Caco-2 (cell line): ENCODE results near the gene DDX49. TPM values are rescaled to one million over a fixed set of nuclear protein-coding genes. Genes with fewer than 3 reads are reported as not detected.

Experiments
- BruUV-seq: library from RNA; stranded (reverse); fragments of 400-500 nt; replicated peaks from 2 replicates; lab custom pipeline; 2021; lab: Mats Ljungman, UMichigan
- CTCF ChIA-PET: fragments of 300-600 bp; sonication (Branson Sonifier 250); formaldehyde crosslinking; loops from one replicate; lab custom pipeline; 2022; ENCODE audit warnings: antibody characterized with exemption; lab: Charles Lee
- POLR2A ChIA-PET: fragments of 300-600 bp; sonication (Branson Sonifier 250); formaldehyde crosslinking; loops from one replicate; lab custom pipeline; 2022; ENCODE audit warnings: antibody characterized with exemption; lab: Charles Lee
- DNase-seq, 2 experiments: peaks; one replicate each; pipeline versions ENCODE4 v3.0.0 to v3.0.0-alpha.2; 2020 to 2022
- H3K27me3 ChIP-seq: replicated peaks from 2 replicates; pipeline ENCODE4 v1.6.0; 2011; ENCODE audit warnings: low read length; ENCODE audit not compliant: control insufficient read depth, insufficient read depth
- H3K36me3 ChIP-seq: 2 replicates; pipeline ENCODE4 v1.5.1; 2011; ENCODE audit warnings: low read length; ENCODE audit not compliant: control insufficient read depth, insufficient read depth
- H3K4me1 ChIP-seq: fragments of 250-450 bp; sonication (Bioruptor Pico); 2 replicates; pipeline ENCODE4 v1.5.1; 2020; ENCODE audit warnings: mild to moderate bottlenecking
- H3K4me3 ChIP-seq: 2 replicates; pipeline ENCODE4 v1.5.1; 2011; ENCODE audit warnings: low read depth, mild to moderate bottlenecking, control low read depth, low read length
- H3K9me3 ChIP-seq: fragments of 250-450 bp; sonication (Bioruptor Pico); 2 replicates; pipeline ENCODE4 v1.5.1; 2020; ENCODE audit warnings: mild to moderate bottlenecking, moderate library complexity
- H3K27ac Mint-ChIP-seq: one replicate; pipeline ENCODE4 v1.8.0; 2022; ENCODE audit warnings: mixed read lengths; ENCODE audit not compliant: unreplicated experiment
- H3K27me3 Mint-ChIP-seq: one replicate; pipeline ENCODE4 v1.8.0; 2022; ENCODE audit warnings: mixed read lengths; ENCODE audit not compliant: insufficient read depth, unreplicated experiment
- H3K36me3 Mint-ChIP-seq: one replicate; pipeline ENCODE4 v1.8.0; 2022; ENCODE audit warnings: mild to moderate bottlenecking, mixed read lengths; ENCODE audit not compliant: insufficient read depth, unreplicated experiment
- H3K4me1 Mint-ChIP-seq: one replicate; pipeline ENCODE4 v1.8.0; 2022; ENCODE audit warnings: low read depth, mixed read lengths; ENCODE audit not compliant: unreplicated experiment
- H3K4me3 Mint-ChIP-seq: one replicate; pipeline ENCODE4 v1.8.0; 2022; ENCODE audit warnings: mild to moderate bottlenecking, moderate library complexity, mixed read lengths; ENCODE audit not compliant: unreplicated experiment
- H3K9me3 Mint-ChIP-seq: one replicate; pipeline ENCODE4 v1.8.0; 2022; ENCODE audit warnings: mixed read lengths; ENCODE audit not compliant: unreplicated experiment
- CTCF ChIP-seq, 2 experiments: fragments of 200-600 bp in 1 of 2; IDR thresholded peaks; 1 replicate in 1 of 2; 2 replicates in 1 of 2; pipeline versions ENCODE4 v1.5.1 to v1.8.0; 2011 to 2022; ENCODE audit warnings: antibody characterized with exemption in 1 of 2, control low read depth in 1 of 2, inconsistent platforms in 1 of 2, low read depth in 1 of 2, low read length in 1 of 2, mild to moderate bottlenecking in 1 of 2, moderate library complexity in 1 of 2; ENCODE audit not compliant: insufficient read depth in 1 of 2, severe bottlenecking in 1 of 2, unreplicated experiment in 1 of 2
- intact Hi-C: fragments of 100-400 bp; cut with micrococcal nuclease; formaldehyde crosslinking; loops from one replicate; pipeline ENCODE4 v1.10.0; 2022; ENCODE audit not compliant: unreplicated experiment
- total RNA-seq: library from RNA; stranded (reverse); gene quantifications from 2 replicates; pipeline ENCODE4 v1.2.3, GENCODE V29; 2022

The DDX49 gene
- total RNA-seq, 1 experiment from 2014 or later: 48.7 TPM

- ChIA-PET POLR2A (no interaction called here), CTCF (no interaction called here)
- no peaks in the 10 kb centered on the region for H3K4me1 ChIP-seq
- DNase-seq: no peak
- no peak for TF ChIP-seq CTCF (IDR thresholded peaks at IDR 0.05; ENCODE audit: insufficient read depth in 1 of 2, low read depth in 1 of 2, low read length in 1 of 2, severe bottlenecking in 1 of 2, unreplicated experiment in 1 of 2)
- H3K4me3 Mint-ChIP-seq: no peak overlapping the region
- intact Hi-C loops: no loop called here
- BruUV-seq: no TSS peak
- H3K36me3 Mint-ChIP-seq: no peaks in the 10 kb centered on the region
- H3K4me3 ChIP-seq: no peak overlapping the region
- no peaks in the 10 kb centered on the region for H3K4me1 Mint-ChIP-seq
- H3K9me3 Mint-ChIP-seq: no peaks in the 10 kb centered on the region
- H3K9me3 ChIP-seq: no peaks in the 10 kb centered on the region
- no peaks in the 10 kb centered on the region for H3K27me3 Mint-ChIP-seq
- H3K27me3 ChIP-seq: no peaks in the 10 kb centered on the region
- no peaks in the 10 kb centered on the region for H3K36me3 ChIP-seq
- no peak overlapping the region for H3K27ac Mint-ChIP-seq
These were observed 50.6 kb downstream of the DDX49 start for GRCh38 chr19:18969931-18970659.

GRCh38 chr19:18972301-18972811 is 52.8 kb downstream of the DDX49 start:
- POLR2A ChIA-PET: no interaction called here
- Mint-ChIP-seq H3K4me3 (no peak overlapping the region), H3K27ac (no peak overlapping the region), H3K9me3 (no peaks in the 10 kb centered on the region), H3K36me3 (no peaks in the 10 kb centered on the region), H3K27me3 (no peaks in the 10 kb centered on the region), H3K4me1 (no peaks in the 10 kb centered on the region)
- CTCF ChIA-PET: interaction anchor here (0.6 kb wide), 1 partner anchor 125 kb away, joined by 5 read pairs; no protein-coding TSS in a partner anchor
- no TSS peak for BruUV-seq
- Histone ChIP-seq H3K27me3 (no peaks in the 10 kb centered on the region), H3K4me1 (no peaks in the 10 kb centered on the region), H3K36me3 (no peaks in the 10 kb centered on the region), H3K9me3 (no peaks in the 10 kb centered on the region), H3K4me3 (no peak overlapping the region)
- no peak for TF ChIP-seq CTCF (IDR thresholded peaks at IDR 0.05; ENCODE audit: insufficient read depth in 1 of 2, low read depth in 1 of 2, low read length in 1 of 2, severe bottlenecking in 1 of 2, unreplicated experiment in 1 of 2)
- no peak for DNase-seq
- intact Hi-C loops: no loop called here

GRCh38 chr19:18972851-18973250 is 53.3 kb downstream of the DDX49 start:
- H3K27me3 Mint-ChIP-seq: no peaks in the 10 kb centered on the region
- POLR2A ChIA-PET: no interaction called here
- intact Hi-C loops: no loop called here
- H3K4me3 Mint-ChIP-seq: no peak overlapping the region
- no peaks in the 10 kb centered on the region for H3K9me3 Mint-ChIP-seq
- Histone ChIP-seq H3K27me3 (no peaks in the 10 kb centered on the region), H3K4me3 (no peak overlapping the region), H3K36me3 (no peaks in the 10 kb centered on the region), H3K4me1 (no peaks in the 10 kb centered on the region), H3K9me3 (no peaks in the 10 kb centered on the region)
- no peak for DNase-seq
- no TSS peak for BruUV-seq
- no peaks in the 10 kb centered on the region for H3K36me3 Mint-ChIP-seq
- CTCF ChIA-PET: interaction anchor here (0.6 kb wide), 1 partner anchor 126 kb away, joined by 5 read pairs; no protein-coding TSS in a partner anchor
- no peak for TF ChIP-seq CTCF (IDR thresholded peaks at IDR 0.05; ENCODE audit: insufficient read depth in 1 of 2, low read depth in 1 of 2, low read length in 1 of 2, severe bottlenecking in 1 of 2, unreplicated experiment in 1 of 2)
- no peaks in the 10 kb centered on the region for H3K4me1 Mint-ChIP-seq
- H3K27ac Mint-ChIP-seq: no peak overlapping the region
